ENCODE results near the gene PWWP2B.

PWWP2B gene

DNA sequence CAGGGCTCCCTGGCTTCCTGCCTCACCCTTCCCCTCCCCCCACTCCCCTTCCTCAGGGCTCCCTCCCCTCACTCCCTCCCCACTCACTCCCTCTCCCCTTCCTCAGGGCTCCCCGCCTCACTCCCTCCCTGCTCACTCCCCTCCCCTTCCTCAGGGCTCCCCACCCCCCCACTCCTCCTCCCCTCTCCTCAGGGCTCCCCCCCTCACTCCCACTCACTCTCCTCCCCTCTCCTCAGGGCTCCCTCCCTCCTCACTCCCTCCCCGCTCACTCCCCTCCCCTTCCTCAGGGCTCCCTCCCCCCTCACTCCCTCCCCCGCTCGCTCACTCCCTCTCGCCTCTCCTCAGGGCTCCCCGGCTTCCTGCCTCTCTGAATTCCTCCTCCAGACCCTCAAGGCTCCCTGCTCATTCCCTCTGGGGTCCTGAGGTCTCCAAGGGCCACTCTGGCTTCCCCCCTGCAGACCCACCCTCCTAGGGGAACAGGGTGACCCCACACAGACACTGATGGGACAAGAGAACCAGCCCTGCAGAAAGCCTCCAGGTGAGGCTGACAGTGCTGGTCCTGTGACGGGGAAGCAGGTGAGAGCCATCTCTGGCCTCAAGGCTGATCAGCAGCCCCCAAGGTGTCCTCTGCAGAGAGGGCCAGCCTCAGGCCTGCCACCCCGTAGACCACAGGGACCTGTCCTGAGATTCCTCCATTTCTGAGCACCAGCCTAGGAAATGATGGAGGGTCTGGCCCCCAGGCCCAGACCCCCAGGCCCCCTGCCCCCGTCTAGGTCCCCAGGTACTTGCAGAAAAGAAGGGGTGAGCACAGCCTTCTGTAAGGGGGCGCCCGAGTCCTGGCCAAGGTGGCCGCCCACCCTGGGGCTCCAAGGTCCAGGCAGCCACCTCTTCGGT is 47.2 kb downstream of the PWWP2B start:
- no peak for TF ChIP-seq POLR2A (IDR thresholded peaks at IDR 0.05; ENCODE audit: low read depth, low read length)
- DNase-seq (ENCODE audit: insufficient read length, low spot score) = no peak
- FAIRE-seq = no peak

DNA sequence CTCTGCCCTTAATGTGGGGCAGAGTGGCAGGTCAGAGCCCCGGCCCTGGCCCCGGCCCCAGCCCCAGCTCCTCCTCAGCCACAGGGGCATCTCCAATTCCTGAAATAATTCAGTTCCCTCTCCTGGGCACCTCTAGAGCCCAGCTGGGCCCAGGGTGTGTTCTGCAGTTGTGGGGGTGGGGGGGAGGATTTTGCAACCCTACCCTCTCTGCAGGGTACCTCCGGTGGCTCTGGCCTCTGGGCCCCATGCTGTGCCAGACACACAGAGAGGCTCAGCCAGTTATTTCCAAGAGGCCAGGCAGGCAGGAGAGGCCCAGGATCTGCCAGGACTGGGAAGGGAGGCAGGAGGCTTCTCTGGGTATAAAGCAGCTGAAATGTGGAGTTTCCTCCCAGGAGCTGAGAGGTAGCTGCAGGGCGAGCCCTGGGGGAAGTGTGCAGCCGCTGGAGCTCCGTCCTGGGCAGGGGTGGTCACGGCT is 47.9 kb downstream of the PWWP2B start:
- no peak for TF ChIP-seq POLR2A (IDR thresholded peaks at IDR 0.05; ENCODE audit: low read depth, low read length)
- FAIRE-seq (peak; percentile 85), DNase-seq (ENCODE audit: insufficient read length, low spot score) (peak; percentile 53)

DNA sequence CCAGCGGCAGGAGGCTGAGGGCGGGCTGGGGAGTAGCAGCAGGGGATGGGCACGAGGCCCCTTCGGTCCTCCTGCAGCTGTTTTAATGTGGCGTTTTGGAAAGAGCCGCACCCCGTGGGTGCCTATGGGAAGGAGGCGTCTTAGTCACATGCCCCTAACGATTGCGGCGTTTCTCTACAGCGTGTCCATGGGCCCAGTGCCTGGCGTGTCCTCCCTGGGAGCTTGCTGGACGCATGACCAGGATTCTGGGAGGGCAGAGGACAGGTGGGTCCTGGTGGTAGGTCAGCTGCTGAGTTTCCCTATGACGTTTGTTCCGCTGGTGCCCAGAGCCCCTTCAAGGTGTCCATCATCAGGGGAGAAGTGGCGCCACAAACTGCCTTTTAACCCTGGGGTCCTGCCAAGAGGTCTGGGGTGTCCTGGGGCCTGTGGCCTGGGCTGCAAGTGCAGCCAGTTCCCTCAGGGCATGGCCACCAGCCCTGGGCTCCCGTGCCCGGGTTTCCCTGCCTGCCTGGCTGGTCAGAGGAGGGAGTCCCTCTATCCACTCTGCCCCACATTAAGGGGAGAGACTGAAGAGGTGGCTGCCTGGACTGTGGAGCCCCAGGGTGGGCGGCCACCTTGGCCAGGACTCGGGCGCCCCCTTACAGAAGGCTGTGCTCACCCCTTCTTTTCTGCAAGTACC is 48.7 kb downstream of the PWWP2B start:
- no peak for TF ChIP-seq POLR2A (IDR thresholded peaks at IDR 0.05; ENCODE audit: low read depth, low read length)
- FAIRE-seq (no peak), DNase-seq (ENCODE audit: insufficient read length, low spot score) (no peak)

DNA sequence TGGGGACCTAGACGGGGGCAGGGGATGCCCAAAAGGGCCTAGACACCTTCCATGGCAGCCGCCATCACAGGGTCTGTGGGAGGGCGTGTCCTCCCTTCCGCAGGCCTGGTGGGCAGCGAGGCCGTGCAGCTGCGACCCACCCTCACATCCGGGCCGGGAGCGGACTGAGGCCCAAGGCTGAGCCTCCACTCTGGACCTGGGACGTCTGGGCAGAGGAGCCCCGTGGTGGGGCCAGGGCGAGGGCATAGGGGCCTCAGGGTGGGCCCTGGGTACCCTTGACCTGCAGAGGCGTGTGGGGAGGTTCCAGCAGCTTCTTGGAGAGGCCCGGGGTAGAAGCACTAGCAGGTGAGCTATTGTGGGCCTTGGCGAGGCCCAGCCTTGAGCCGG is 49.2 kb downstream of the PWWP2B start:
- no peak for FAIRE-seq
- TF ChIP-seq POLR2A (IDR thresholded peaks at IDR 0.05; ENCODE audit: low read depth, low read length) = no peak
- DNase-seq (ENCODE audit: insufficient read length, low spot score) = no peak

DNA sequence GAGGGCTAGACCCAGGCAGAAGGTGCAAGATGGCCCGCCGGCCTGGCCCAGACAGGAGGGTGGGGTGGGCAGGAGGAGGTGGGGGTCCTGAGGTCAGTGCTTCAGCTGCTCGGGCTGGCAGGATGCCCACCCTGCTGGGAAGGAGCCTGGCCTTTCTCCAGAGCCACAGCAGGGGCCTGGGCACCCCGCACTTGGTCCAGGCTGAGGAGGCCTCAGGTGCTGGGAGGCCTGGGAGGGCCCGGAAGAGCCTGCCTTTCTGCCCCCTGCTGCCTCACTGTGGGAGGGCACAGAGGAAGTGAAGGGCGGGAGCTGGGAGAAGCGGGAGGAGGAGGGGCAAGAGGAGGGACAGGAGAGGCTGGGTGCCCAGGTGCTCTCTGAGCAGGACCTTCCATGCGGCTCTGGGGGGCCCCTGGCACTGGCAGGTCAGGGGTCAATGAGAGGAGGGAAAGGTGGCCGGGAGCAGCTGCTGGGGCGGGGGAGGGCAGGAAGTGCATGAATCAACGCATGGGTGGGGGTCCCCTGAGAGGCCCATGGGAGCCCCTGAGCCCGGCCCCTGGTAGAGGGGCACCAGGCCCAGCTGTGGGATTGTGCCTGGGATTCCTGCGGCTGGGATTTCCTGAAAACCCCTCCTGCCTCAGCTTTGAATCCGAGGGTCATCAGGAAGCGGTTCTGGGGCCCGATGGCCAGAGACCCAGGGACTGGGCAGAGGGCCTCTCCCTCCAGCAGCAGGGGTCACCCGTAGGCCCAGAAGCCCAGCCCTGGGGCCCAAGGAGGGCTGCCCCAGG is 49.9 kb downstream of the PWWP2B start:
- DNase-seq (ENCODE audit: insufficient read length, low spot score) (peak; percentile 40), FAIRE-seq (peak; percentile 23)
- no peak for TF ChIP-seq POLR2A (IDR thresholded peaks at IDR 0.05; ENCODE audit: low read depth, low read length)

DNA sequence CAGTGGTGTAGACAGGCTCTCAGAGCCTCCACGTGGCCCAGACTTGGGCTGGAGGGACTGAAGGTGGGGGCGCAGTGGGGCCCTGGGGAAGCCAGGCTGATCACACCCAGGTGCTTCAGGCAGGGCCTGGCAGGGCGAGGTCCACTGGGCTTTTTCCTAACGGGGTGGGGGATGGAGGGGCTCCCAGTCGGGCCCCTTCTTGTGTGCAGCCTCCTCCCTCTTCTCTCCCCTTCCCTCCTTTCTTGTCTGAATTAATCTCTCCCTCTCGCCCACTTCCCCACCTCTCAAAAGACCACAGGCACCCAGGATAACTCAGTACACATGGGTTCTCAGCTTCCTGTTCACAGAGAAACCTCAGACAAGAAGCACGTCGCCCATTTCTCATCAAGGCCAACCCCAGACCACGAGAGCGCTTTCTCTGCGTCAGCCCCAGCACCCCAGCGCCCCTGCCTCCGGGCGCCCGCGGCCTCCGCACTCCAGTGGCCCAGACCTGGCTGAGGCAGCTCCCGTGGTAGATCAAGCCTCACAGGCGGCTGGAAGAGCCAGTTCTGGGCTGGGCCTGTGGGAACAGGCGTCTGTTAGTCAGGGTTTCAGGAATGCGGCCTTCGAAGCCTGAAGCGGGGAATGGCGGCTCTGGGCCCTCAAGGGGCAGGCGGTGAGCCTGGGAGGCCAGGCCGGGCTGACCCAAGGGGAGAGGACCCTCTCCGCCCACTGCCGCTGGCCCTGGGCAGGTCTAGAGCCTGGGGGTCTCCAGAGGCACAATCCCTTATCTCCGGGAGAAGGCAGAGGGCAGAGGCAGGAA is 50.6 kb downstream of the PWWP2B start:
- FAIRE-seq (no peak), DNase-seq (ENCODE audit: insufficient read length, low spot score) (peak; percentile 35)
- no peak for TF ChIP-seq POLR2A (IDR thresholded peaks at IDR 0.05; ENCODE audit: low read depth, low read length)

DNA sequence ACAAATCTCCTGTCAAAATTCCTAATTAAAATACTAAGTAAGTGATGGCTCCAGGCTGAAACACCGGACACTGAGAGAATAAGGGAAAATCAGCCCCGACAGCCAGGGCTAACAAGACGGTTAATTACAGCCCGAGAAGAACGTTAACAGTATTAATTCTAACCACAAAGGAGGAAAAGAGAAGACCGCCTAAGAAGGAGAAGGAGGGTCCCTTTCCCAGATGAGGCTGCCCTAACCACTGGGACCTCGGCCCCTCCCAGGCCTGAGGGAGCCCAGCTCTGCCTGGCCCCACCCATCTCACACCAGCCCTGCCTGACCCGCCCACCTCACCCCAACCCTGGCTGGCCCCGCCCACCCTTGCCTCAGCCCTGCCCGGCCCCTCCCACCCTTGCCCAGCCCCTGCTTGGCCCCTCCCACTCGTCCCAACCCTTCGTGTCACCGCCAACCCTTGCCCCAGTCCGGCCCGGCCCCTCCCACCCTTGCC is 51.3 kb downstream of the PWWP2B start:
- no peak for TF ChIP-seq POLR2A (IDR thresholded peaks at IDR 0.05; ENCODE audit: low read depth, low read length)
- FAIRE-seq (peak; percentile 86), DNase-seq (ENCODE audit: insufficient read length, low spot score) (peak; percentile 70)

DNA sequence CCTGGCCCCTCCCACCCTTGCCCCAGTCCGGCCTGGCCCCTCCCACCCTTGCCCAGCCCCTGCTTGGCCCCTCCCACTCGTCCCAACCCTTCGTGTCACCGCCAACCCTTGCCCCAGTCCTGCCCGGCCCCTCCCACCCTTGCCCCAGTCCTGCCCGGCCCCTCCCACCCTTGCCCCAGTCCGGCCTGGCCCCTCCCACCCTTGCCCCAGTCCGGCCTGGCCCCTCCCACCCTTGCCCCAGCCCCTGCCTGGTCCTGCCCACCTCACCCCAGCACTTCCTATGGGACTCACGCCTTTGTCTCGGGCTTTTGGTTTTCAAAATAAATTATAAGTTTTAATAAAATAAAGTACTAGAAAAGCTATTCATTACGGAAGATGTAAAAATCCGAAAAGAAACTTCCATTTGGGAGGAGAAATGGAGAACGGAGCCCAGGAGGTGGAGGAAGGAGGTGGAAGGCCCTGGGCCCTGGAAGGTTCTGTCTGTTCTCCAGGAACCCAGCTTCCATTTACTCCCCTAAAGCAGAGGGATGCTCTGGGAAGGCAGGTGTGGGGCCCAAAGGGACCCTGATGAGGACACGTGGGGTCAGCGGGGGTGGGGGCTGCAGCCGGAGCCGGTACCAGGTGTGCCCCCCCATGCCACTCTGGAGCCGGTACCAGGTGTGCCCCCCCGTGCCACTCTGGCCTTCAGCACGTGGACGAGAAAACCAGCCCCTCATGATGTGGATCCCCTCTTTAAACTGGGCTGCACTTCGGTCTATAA is 52.2 kb downstream of the PWWP2B start:
- TF ChIP-seq POLR2A (IDR thresholded peaks at IDR 0.05; ENCODE audit: low read depth, low read length) = no peak
- FAIRE-seq = no peak
- DNase-seq (ENCODE audit: insufficient read length, low spot score) = no peak

DNA sequence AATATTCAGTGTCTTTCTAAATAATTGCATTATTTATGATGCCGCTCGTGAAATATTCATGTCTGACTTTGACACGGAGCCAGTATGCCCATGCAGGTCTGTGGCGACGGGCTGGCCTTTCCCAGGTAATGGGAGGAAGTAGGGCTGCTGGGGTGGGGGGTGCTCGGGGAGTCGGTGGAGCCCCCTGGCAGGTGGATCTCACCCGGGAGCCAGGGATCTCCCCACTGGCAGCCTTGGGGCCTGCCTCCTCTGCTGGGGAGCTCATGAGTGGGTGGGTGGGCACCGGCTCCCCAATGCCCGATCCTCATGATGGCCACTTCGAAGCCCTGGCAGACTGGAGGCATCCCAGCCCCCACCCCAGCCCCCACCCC is 52.8 kb downstream of the PWWP2B start:
- FAIRE-seq (no peak), DNase-seq (ENCODE audit: insufficient read length, low spot score) (no peak)
- no peak for TF ChIP-seq POLR2A (IDR thresholded peaks at IDR 0.05; ENCODE audit: low read depth, low read length)

DNA sequence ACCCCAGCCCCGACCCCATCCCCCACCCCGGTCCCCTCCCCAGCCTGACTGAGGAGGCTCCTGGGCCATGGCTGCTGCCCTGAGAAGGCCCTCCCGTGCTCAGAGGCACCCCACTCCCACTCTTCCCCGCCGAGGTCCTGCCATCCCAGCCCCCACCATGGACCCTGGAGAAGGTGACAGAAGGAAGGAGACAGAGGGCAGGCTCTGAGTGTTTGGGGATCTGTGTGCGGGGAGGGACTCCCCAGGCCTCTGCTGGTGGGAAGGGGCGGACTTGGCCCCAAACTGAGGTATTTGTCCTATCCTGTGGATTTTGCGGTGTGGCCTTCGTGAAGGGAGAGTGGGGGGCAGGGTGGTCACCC is 53.4 kb downstream of the PWWP2B start:
- TF ChIP-seq POLR2A (IDR thresholded peaks at IDR 0.05; ENCODE audit: low read depth, low read length) = no peak
- DNase-seq (ENCODE audit: insufficient read length, low spot score) (no peak), FAIRE-seq (no peak)

DNA sequence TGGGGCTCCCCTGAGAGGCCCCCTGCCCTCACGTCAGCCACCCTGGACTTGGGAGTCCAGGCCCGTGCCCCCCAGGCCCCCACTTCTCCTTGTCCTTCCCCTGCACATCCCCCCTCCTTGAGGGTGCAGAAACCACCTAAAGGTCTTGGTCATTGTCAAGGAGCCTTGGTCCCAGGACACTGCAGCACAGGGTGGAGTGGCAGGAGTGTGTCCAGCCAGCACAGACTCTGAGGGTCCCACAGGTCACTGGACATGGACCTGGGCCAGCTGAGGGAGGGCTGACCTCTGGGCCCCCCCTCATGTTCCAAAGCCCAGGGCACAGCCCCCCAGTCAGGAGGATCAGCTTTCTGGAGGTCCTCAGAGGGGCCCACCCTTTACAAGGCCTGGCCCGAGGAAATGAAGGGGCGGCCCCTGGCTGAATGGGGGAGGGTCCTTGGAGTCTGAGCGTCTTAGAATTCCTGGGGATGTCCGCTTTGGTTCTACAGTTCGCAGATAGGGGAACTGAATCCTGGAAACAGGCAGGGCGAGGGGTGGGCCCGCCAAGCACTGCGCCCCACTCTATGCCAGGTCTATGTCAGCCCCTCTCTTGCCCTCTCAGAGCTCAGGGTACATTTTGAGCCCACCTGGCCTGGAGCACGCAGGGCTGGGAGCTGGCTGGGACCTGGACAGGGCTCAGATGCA is 54.0 kb downstream of the PWWP2B start:
- no peak for FAIRE-seq

More for the DNA sequence above, 54.0 kb downstream of the PWWP2B start:
- no peak for DNase-seq (ENCODE audit: insufficient read length, low spot score)
- no peak for TF ChIP-seq POLR2A (IDR thresholded peaks at IDR 0.05; ENCODE audit: low read depth, low read length)
